Colonic mucosa (tissue), 4 donors: ENCODE measurements around the gene MST1. TPM values are rescaled to one million over a fixed set of nuclear protein-coding genes. Genes with fewer than 3 reads are reported as not detected.

Experiments used
- DNase-seq: peaks from one replicate; pipeline ENCODE4 v3.0.0-alpha.2; 2020
- H3K27ac ChIP-seq: fragments of 200-600 bp; one replicate; pipeline ENCODE4 v1.8.0; 2021
- H3K27me3 ChIP-seq: fragments of 200-600 bp; one replicate; pipeline ENCODE4 v1.8.0; 2021
- H3K36me3 ChIP-seq: fragments of 200-600 bp; one replicate; pipeline ENCODE4 v1.8.0; 2021
- H3K4me1 ChIP-seq: fragments of 200-600 bp; one replicate; pipeline ENCODE4 v1.8.0; 2021; ENCODE audit warnings: mild to moderate bottlenecking
- H3K4me3 ChIP-seq: fragments of 200-600 bp; one replicate; pipeline ENCODE4 v1.8.0; 2021
- H3K9ac ChIP-seq, 2 donors: one replicate each; pipeline ENCODE4 v1.7.0; 2013; ENCODE audit warnings: control low read depth in 2 of 2, low read depth in 2 of 2, low read length in 2 of 2
- H3K9me3 ChIP-seq: fragments of 200-600 bp; one replicate; pipeline ENCODE4 v1.8.0; 2021
- intact Hi-C: fragments of 100-400 bp; cut with DNase I; formaldehyde crosslinking; loops from one replicate; pipeline ENCODE4 v1.14.1; 2022
- total RNA-seq, 2 donors: library from RNA; stranded (reverse); fragmentation: NEBNext Ultra II Directional in 1 of 2; extraction: Animal tissue kit (Norgen Biotek cat#: 25700) in 1 of 2; gene quantifications; one replicate each; pipeline ENCODE4 v1.2.1, GENCODE V29; 2021
- TF ChIP-seq, protein P1 (sequence below): fragments of 200-600 bp; IDR thresholded peaks from one replicate; pipeline ENCODE4 v1.8.0; 2022; ENCODE audit warnings: antibody characterized with exemption, mild to moderate bottlenecking
- donor health status: healthy.
- donor health status: DM: no; HTN: no; CAD: no.
- donor health status: DM: no; HTN: no; CAD: no.

The MST1 gene
- total RNA-seq, 2 donors from 2014 or later: 27.7 to 49.9 TPM

DNA sequence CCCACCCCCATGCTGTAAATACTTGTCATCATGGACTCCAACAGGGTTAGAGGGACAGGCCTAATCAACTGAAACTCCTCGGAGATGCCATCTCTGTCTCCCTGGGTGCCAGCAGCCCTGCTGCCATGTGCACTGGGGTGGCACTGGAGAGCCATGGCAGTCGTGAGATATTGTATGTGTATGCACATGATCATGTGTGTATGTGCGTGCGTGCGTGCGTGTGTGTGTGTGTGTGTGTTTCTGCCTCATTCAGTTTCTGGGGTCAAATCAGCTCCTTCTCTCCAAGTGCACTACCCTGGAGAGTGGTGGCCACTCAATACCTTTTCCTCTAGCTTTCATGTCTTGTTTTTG lies 18.4 kb downstream of the MST1 start:
- no peaks in the 10 kb centered on the region for H3K9me3 ChIP-seq
- TF ChIP-seq, protein P1, sequence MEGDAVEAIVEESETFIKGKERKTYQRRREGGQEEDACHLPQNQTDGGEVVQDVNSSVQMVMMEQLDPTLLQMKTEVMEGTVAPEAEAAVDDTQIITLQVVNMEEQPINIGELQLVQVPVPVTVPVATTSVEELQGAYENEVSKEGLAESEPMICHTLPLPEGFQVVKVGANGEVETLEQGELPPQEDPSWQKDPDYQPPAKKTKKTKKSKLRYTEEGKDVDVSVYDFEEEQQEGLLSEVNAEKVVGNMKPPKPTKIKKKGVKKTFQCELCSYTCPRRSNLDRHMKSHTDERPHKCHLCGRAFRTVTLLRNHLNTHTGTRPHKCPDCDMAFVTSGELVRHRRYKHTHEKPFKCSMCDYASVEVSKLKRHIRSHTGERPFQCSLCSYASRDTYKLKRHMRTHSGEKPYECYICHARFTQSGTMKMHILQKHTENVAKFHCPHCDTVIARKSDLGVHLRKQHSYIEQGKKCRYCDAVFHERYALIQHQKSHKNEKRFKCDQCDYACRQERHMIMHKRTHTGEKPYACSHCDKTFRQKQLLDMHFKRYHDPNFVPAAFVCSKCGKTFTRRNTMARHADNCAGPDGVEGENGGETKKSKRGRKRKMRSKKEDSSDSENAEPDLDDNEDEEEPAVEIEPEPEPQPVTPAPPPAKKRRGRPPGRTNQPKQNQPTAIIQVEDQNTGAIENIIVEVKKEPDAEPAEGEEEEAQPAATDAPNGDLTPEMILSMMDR: no peak
- no peak for DNase-seq
- H3K4me1 ChIP-seq: no peaks in the 10 kb centered on the region
- no peak overlapping the region for H3K27ac ChIP-seq
- no peaks in the 10 kb centered on the region for H3K36me3 ChIP-seq
- intact Hi-C loops: loop anchor here (2.0 kb wide), 1 partner anchor 132 kb away; no protein-coding TSS in a partner anchor
- no peak overlapping the region for H3K4me3 ChIP-seq
- no peak overlapping the region for H3K9ac ChIP-seq
- no peaks in the 10 kb centered on the region for H3K27me3 ChIP-seq

DNA sequence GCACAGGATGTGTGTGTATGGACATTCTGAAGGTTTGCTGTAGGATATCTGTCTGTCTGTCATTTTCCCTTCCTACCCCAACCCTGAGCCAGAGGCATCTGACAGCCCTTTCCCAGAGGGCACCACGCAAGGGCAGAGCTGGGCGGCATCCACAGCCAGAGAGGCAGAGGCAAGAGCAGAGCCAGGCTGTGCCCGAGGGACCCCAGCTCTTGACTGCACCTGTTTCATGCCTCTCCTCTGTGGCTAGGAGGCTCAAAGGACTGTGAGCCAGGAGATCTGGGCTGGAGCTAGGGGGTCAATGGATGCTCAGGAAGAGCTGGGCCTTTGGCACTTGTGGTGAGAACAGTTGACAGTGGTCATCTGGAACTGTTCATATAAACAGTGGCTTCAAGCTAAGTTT lies 19.9 kb downstream of the MST1 start:
- Histone ChIP-seq H3K4me3 (no peak overlapping the region), H3K4me1 (no peaks in the 10 kb centered on the region), H3K27me3 (no peaks in the 10 kb centered on the region), H3K9me3 (no peaks in the 10 kb centered on the region), H3K36me3 (no peaks in the 10 kb centered on the region), H3K27ac (no peak overlapping the region), H3K9ac (no peak overlapping the region)
- TF ChIP-seq, protein P1: no peak
- intact Hi-C loops: no loop called here
- no peak for DNase-seq

DNA sequence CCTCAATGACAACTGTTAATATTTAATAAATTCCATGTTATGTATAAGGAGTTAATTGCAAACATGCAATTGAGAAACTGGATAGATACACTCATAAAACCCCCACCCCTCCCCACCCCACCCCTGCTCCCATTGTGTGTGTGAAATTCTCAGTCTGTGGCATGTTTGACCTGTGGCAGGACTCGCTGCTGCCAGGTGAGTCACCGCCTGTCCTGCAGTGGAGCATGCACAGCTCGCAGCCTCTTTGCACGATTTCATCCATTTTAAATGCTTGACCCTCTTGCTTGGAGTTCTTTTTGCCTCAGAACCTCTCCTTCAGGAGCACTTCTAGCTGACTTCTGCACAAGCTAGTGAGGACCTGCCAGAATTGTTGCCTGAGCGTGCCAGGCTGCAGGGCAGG lies 20.4 kb downstream of the MST1 start:
- intact Hi-C loops: no loop called here
- no peak for DNase-seq
- Histone ChIP-seq H3K4me3 (no peak overlapping the region), H3K9me3 (no peaks in the 10 kb centered on the region), H3K27me3 (no peaks in the 10 kb centered on the region), H3K36me3 (no peaks in the 10 kb centered on the region), H3K27ac (no peak overlapping the region), H3K4me1 (no peaks in the 10 kb centered on the region), H3K9ac (no peak overlapping the region)
- TF ChIP-seq, protein P1: no peak

DNA sequence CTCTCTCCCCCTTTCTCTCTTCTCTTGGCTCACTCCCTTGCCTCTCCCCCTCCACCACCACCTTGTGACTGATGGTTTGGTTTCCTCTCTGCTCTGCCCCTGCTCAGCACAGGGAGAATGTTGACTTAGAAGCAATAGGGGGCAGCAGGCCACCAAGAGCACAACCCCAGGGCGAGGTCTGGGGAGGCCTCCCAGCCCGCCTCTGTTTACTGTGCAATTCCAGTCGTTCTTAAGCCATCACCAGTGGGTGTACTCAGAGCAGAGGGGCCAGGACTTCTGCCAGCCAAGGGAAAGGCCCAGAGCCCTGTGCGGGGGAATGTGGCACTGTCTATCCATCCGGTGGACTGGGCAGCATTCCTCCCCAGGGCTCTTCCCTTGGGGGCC lies 20.9 kb downstream of the MST1 start:
- no peak overlapping the region for H3K4me3 ChIP-seq
- no peaks in the 10 kb centered on the region for H3K27me3 ChIP-seq
- H3K9me3 ChIP-seq: no peaks in the 10 kb centered on the region
- no peak for DNase-seq
- intact Hi-C loops: no loop called here
- no peaks in the 10 kb centered on the region for H3K4me1 ChIP-seq
- no peak overlapping the region for H3K9ac ChIP-seq
- TF ChIP-seq, protein P1: no peak
- H3K36me3 ChIP-seq: no peaks in the 10 kb centered on the region
- H3K27ac ChIP-seq: no peak overlapping the region

DNA sequence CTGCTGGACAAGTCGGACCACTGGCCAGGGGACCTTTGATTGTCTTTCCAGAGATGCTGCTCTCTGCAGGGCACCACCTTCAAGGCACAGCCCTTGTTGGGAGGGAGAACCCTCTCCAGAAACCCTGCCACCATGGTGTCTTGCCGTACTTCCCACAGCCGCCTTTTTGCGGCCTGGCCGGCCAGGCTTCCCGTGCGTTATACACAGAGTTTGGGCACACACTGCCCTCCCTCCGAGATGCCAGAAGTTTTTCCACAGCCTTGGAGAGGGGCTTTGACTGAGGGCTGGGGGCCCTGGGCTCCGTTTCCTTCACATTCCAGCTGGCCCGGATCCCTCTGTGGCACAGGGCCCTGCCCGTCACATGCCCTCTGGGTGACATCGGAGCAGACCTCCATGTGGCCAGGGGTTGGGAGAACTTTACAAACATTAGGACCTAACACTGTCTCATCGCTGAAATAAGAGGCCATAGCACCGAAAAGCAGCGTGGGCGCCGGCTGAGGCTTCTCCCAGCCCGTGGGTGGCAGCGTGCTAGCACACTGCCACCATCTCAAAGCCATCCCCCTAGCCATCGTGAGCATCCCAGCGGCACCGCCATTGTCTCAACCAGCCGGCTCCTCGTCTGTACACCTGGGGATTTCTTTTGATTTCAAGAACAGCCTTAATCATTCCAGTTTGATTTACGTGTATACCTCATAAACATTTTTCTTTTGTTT lies 21.4 kb downstream of the MST1 start:
- Histone ChIP-seq H3K27ac (no peak overlapping the region), H3K9me3 (no peaks in the 10 kb centered on the region), H3K4me3 (no peak overlapping the region), H3K36me3 (no peaks in the 10 kb centered on the region), H3K4me1 (no peaks in the 10 kb centered on the region), H3K27me3 (no peaks in the 10 kb centered on the region), H3K9ac (no peak overlapping the region)
- intact Hi-C loops: no loop called here
- TF ChIP-seq, protein P1: no peak
- DNase-seq: no peak
